ENCODE results near the gene BIRC3.

Gene BIRC3

GRCh38 chr11:102317099-102317767, at the start of gene BIRC3:
Gene BIRC3, plus strand, starts transcription at chr11:102317484. Its CDS starts 7,026 bp downstream, at chr11:102324510.
- peak; percentile 73 to 77 for DNase-seq

DNA sequence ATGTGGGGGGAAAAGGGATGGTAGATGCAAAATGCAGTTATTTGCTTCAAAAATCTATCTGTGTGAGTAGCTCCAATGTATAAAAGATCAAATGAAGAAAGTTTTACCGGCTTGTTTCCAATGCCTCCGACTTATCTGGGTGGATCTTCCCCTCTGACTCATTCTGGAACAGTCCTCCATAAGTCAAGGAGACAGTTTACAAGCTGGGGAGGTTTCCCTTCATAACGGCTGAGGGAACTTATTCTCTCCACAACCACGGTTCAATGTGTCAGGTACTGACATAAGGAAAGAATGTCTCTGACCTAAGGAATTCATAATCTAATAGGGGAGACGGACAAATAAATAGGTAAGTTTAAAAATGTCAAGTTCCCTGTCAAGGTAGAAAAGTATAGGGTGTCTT, 49.7 kb upstream of the BIRC3 start:
- no peak for DNase-seq

GRCh38 chr11:102268083-102268984, 49.0 kb upstream of the BIRC3 start:
- peak; percentile 64 to 75 for DNase-seq

DNA sequence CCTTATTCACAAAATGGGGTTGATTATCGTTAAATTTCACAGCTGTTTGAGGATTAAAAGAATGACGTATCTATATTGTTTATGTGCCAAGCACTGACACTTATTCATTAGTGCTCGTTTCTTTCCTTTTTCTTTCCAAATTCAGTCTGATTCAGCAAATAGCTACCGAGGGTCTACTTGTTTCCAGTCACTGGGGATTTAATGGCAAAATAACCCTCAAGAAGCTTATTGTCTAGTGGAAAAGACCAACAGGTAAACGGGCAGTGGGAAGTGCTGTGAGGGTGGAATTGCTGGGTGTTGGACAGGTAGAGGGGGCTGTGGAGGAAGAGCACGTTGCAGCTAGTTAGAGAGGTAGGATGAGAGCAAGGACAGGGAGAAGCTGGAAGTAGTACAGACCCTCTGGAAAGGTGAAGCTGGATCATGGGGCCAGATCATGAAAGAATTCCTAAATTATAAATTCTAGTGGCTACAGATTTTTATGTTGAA, 48.3 kb upstream of the BIRC3 start:
- no peak for DNase-seq

DNA sequence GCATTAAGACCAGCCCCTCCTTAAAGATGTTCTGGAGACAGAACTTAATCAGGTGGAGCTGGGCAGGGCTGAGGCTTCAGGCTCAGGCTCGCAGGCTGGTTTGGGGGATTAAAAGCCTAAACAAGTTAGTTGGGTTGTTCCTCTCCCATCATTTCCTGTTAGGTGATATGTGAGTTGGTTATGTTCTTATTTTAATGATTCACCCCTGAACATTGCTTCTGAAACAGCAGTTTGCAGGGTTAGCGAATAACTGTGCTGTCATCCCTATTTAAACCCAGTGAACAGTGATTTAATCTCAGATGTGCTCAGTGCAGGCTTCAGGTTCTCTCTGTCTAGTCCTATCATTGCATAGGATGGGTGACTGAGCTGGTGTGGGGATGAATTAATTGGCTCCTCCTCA, 47.4 kb upstream of the BIRC3 start:
- DNase-seq: no peak

GRCh38 chr11:102272047-102272824, 45.0 kb upstream of the BIRC3 start:
- no peak for DNase-seq

DNA sequence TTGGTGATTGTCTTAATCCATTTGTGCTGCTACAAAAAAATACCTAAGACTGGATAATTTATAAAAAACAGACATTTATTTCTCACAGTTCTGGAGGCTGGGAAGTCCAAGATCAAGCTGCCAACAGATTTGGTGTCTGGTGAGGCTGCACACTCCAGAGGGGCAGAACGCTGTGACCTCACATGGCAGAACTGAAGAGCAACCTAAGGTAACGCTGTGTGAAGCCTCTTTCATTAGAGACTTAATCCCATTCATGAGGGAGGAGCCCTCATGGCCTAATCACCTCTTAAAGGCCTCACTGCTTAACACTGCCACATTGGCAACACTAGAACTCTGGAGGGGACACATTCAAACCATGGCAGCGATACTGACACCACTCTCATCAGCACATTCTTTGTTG, 42.7 kb upstream of the BIRC3 start:
- no peak for DNase-seq

GRCh38 chr11:102276362-102276761, 40.9 kb upstream of the BIRC3 start:
- DNase-seq: no peak

- DNase-seq: no peak
Observed at GRCh38 chr11:102276783-102277182, 40.5 kb upstream of the BIRC3 start.

DNA sequence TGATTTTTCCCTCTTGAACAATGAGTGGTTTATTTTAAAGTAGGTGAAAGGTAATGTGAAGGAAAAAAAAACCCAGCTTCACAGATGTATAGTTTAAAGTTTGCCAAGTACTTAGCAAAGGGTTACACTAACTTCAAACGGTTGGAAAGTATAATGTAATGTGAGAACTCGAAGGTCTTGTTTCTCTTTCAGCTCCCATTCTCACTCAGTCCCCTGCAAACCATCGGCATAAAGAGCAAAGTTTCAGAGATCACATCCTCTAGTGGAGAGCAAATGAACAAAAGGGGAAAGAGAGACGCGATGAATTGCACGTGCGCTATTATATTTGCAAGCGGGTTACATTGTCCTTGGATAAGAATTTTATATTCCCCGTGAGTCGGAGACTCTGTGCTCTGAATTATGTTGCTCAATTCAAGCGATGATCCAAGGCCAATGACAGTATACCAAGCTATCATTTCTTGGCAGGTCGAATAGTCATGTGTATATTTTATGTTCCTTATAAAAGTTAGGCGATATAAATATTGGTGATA, 37.6 kb upstream of the BIRC3 start:
- DNase-seq: no peak

GRCh38 chr11:102280245-102280833, 36.9 kb upstream of the BIRC3 start:
- DNase-seq: no peak

GRCh38 chr11:102283116-102283485, 34.2 kb upstream of the BIRC3 start:
- no peak for DNase-seq

- DNase-seq: no peak
Observed at GRCh38 chr11:102284008-102284407, 33.3 kb upstream of the BIRC3 start.

GRCh38 chr11:102286292-102286691, 31.0 kb upstream of the BIRC3 start:
- DNase-seq: no peak

DNA sequence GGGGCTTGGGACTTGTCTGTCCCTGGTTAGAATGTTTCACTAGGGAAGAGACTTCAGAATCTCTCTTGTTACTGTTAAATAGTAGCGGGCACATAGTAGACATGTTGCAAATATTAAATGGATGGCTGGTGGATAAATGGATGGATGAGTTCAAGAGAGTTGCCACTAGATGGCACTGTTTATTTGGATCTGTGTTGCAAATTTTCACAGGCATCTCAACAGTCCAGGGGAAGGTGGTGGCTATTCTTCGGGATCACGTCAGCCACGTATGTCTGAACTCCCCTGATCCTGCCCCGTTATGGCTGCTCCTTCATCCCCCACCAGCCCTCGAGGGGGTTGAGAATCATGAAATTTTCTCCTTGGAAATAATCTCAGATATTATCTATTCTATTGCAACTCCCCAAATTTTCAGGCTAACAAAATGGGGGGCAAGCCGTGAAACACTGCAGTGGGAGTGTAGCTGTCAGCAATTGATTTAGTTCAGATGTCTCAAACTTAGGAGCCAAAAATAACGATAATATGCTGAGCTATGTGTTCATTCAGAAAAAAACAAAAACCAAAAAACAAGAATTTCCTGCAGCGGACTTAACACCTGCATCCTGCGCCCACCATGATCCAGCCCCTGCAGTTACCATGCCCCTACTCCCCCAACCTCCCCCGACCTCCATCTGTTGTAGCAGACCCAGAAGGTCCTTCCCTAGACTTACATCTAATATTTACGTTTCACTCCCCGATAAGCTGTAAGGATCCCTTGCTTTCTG, 29.1 kb upstream of the BIRC3 start:
- no peak for DNase-seq

DNA sequence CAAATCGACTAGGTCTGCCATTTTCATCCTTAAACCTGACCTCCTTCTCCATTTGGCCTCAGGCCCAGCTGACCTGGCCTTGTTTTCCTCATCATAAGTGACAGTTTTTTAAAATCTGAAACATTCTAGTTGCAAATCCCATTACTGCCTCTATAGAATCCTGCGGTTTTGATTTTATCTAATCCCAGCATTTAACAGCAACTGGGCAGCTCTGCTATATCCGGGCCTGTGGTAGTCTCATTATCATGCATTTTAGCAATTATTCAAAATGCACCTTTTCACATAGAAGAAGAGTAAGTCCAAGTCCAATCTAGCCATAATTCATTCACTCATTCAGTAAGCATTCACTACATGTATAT, 28.6 kb upstream of the BIRC3 start:
- no peak for DNase-seq

GRCh38 chr11:102289592-102289991, 27.7 kb upstream of the BIRC3 start:
- no peak for DNase-seq

GRCh38 chr11:102291831-102292230, 25.5 kb upstream of the BIRC3 start:
- DNase-seq: no peak

- no peak for DNase-seq
Observed at GRCh38 chr11:102292933-102293332, 24.4 kb upstream of the BIRC3 start.

- DNase-seq: no peak
Observed at GRCh38 chr11:102293873-102294601, 23.2 kb upstream of the BIRC3 start.

DNA sequence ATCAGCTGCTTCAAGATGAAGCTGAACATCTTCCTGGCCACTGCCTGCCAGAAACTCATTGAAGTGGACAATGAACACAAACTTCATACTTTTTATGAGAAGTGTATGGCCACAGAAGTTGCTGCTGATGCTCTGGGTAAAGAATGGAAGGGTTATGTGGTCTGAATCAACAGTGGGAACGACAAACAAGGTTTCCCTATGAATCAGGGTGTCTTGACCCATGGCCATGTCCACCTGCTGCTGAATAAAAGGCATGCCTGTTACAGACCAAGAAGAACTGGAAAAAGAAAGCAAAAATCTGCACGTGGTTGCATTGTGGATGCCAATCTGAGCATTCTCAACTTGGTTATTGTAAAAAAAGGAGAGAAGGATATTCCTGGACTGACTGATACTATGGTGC, 22.2 kb upstream of the BIRC3 start:
- no peak for DNase-seq
